GM18909 (cell line): ENCODE measurements around the gene BSPH1.
"Not testable (repeated sequence)": the region's sequence is repeated elsewhere in the genome, so short reads cannot be mapped to it uniquely, and the experiment has no call there.

ENCODE experiments used
- ATAC-seq: cut with Tn5 transposase; IDR thresholded peaks from one replicate; pipeline ENCODE4 v1.9.1; 2021; ENCODE audit warnings: mild to moderate bottlenecking; ENCODE audit not compliant: unreplicated experiment, poor library complexity

BSPH1 gene

GRCh38 chr19:47949852-47950521 lies 42.0 kb downstream of the BSPH1 start:
- ATAC-seq, result not testable (repeated sequence)

- ATAC-seq, result not testable (repeated sequence)
Observed at GRCh38 chr19:47928581-47928980, 63.4 kb downstream of the BSPH1 start.

- ATAC-seq, result not testable (repeated sequence)
Observed at GRCh38 chr19:47920107-47920506, 71.9 kb downstream of the BSPH1 start.
